Neural crest cell (in vitro differentiated cells): Measurements from ENCODE around the gene SAE1. TPM values are rescaled to one million over a fixed set of nuclear protein-coding genes. Genes with fewer than 3 reads are reported as not detected.

Source experiments
- DNase-seq: peaks from one replicate; pipeline ENCODE4 v3.0.0; 2021; ENCODE audit warnings: low read depth, mixed read lengths, low spot score
- H3K27ac Mint-ChIP-seq: one replicate; pipeline ENCODE4 v1.8.0; 2021; ENCODE audit warnings: mild to moderate bottlenecking, mixed read lengths; ENCODE audit not compliant: unreplicated experiment
- H3K27me3 Mint-ChIP-seq: 2 replicates; pipeline ENCODE4 v1.8.0; 2021; ENCODE audit warnings: low read depth, mild to moderate bottlenecking, mixed read lengths
- H3K36me3 Mint-ChIP-seq: 2 replicates; pipeline ENCODE4 v1.8.0; 2021; ENCODE audit warnings: low read depth, mild to moderate bottlenecking, mixed read lengths
- H3K4me1 Mint-ChIP-seq: 2 replicates; pipeline ENCODE4 v1.8.0; 2021; ENCODE audit warnings: mixed read lengths
- H3K4me3 Mint-ChIP-seq: one replicate; pipeline ENCODE4 v1.8.0; 2021; ENCODE audit warnings: mild to moderate bottlenecking, mixed read lengths
- H3K9me3 Mint-ChIP-seq: 2 replicates; pipeline ENCODE4 v1.8.0; 2021; ENCODE audit warnings: mixed read lengths
- total RNA-seq: library from RNA; stranded (reverse); gene quantifications from 2 replicates; pipeline ENCODE4 v1.2.1, GENCODE V29; 2021
- TF ChIP-seq, protein P1 (sequence below): fragments of 200-600 bp; sonication (generic); conservative IDR thresholded peaks from 2 replicates; pipeline ENCODE4 v1.5.0; 2021; ENCODE audit warnings: antibody characterized with exemption, mild to moderate bottlenecking

Gene SAE1
- total RNA-seq, 1 donor from 2014 or later: 280 TPM

DNA sequence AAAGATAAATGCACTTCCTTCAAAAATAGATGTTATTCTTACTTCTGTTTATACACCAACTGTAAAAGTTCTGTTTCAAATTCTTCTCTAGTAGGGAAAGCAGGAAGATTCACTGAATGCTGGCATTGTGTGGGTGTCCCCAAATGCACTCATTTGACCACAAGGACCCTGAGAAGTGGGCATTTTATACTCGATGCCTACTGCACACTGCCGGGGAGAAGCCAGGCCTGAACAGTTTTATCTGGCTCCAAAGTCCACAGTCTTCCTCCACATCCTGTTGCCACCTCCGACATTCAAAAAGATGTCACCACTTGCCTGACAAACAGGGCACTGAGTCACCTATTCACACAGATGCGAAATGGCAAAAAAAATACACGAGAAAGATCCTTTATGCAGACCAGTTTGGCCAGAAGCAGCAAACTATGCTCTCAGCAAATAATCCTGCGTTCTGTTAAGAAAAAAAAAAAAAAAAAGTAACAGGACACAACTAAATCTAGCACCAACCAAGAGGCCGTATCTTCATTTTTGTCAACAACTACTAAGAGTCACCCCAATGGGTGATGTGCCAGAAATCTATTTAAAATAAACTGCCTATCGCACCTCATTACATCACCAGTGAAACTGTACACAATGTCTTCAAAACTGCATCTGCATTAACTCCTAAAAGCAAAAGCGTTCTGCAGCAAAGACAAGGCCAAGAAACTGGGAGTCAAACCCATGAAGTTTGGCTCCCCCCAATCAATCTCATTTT, 23.3 kb upstream of the SAE1 start:
- peaks cover 60% of the 10 kb centered on the region for H3K4me1 Mint-ChIP-seq
- H3K4me3 Mint-ChIP-seq: peak overlapping the region; percentile 93
- DNase-seq: no peak
- H3K27me3 Mint-ChIP-seq: peaks cover 5% of the 10 kb centered on the region
- TF ChIP-seq, protein P1, sequence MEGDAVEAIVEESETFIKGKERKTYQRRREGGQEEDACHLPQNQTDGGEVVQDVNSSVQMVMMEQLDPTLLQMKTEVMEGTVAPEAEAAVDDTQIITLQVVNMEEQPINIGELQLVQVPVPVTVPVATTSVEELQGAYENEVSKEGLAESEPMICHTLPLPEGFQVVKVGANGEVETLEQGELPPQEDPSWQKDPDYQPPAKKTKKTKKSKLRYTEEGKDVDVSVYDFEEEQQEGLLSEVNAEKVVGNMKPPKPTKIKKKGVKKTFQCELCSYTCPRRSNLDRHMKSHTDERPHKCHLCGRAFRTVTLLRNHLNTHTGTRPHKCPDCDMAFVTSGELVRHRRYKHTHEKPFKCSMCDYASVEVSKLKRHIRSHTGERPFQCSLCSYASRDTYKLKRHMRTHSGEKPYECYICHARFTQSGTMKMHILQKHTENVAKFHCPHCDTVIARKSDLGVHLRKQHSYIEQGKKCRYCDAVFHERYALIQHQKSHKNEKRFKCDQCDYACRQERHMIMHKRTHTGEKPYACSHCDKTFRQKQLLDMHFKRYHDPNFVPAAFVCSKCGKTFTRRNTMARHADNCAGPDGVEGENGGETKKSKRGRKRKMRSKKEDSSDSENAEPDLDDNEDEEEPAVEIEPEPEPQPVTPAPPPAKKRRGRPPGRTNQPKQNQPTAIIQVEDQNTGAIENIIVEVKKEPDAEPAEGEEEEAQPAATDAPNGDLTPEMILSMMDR: no peak
- H3K36me3 Mint-ChIP-seq: peaks cover 10% of the 10 kb centered on the region
- peak overlapping the region; percentile 53 for H3K27ac Mint-ChIP-seq
- no peaks in the 10 kb centered on the region for H3K9me3 Mint-ChIP-seq

GRCh38 chr19:47107953-47108746, 22.5 kb upstream of the SAE1 start:
- Mint-ChIP-seq H3K4me1 (peaks cover 55% of the 10 kb centered on the region), H3K9me3 (no peaks in the 10 kb centered on the region), H3K4me3 (peak overlapping the region; percentile 93), H3K27ac (peak overlapping the region; percentile 5), H3K36me3 (peaks cover 10% of the 10 kb centered on the region), H3K27me3 (peaks cover 5% of the 10 kb centered on the region)
- no peak for DNase-seq
- TF ChIP-seq, protein P1: no peak

DNA sequence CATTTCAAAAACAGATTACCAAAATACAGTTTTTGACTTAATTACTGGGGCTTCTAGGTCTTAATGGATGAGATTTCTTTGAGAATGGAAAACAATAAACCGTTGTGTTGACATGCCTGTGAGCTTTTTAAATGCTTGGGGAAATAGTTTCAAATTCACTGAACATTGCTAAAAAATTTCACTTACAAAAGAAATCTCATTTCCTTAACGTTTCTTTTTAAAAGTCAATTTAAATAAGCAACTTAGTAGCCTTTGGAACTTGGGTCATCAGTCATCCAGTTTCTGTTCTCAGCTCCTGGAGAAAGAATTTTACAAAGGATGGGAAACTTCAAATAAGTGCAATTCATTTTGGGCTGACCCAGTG, 21.5 kb upstream of the SAE1 start:
- H3K4me1 Mint-ChIP-seq: peaks cover 65% of the 10 kb centered on the region
- no peaks in the 10 kb centered on the region for H3K9me3 Mint-ChIP-seq
- peak overlapping the region; percentile 93 for H3K4me3 Mint-ChIP-seq
- peak overlapping the region; percentile 96 for H3K27ac Mint-ChIP-seq
- peaks cover 5% of the 10 kb centered on the region for H3K27me3 Mint-ChIP-seq
- TF ChIP-seq, protein P1: no peak
- peaks cover 10% of the 10 kb centered on the region for H3K36me3 Mint-ChIP-seq
- DNase-seq: no peak

DNA sequence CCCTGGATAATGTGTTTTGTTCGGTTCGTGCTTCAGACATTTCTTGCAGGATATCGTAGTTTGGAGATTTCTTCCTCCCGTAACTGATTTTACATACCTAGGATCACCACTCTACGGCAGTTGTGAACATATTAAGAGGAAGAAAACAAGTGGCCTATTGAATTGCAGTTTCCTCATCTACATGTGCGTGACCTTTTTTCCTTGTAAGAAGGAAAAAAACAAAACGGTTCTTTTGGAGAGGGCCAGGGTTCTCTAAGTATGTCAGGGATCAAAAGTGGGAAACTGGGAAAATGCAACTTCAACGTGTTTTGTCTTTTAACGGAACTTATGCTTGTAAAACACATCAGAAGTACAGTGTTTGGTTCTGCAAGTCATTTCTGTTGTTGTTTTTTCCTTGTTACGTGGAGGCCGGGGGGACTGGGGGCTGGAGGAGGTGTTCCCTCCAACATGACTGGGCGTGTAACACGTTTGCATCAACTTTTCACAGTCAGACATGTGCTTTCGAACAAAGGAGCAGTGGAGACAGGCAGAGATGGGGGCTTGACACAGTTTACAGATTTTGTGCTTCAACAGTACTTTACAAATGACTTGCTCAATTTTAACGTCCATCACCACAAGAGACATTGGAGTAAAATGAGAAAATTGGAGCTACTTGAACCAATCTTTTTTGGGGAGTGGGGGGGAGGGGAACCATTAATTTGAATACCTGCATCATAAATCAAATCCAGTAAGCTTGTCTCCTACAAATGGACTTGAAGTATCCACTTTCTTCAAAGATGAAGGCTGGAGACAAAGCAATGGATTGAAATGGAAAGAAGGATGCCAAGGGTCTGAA, 20.9 kb upstream of the SAE1 start:
- peak overlapping the region; percentile 96 for H3K27ac Mint-ChIP-seq
- H3K9me3 Mint-ChIP-seq: no peaks in the 10 kb centered on the region
- TF ChIP-seq, protein P1: no peak
- H3K4me3 Mint-ChIP-seq: peak overlapping the region; percentile 93
- peaks cover 5% of the 10 kb centered on the region for H3K27me3 Mint-ChIP-seq
- peaks cover 10% of the 10 kb centered on the region for H3K36me3 Mint-ChIP-seq
- peaks cover 66% of the 10 kb centered on the region for H3K4me1 Mint-ChIP-seq
- DNase-seq: peak; percentile 31

DNA sequence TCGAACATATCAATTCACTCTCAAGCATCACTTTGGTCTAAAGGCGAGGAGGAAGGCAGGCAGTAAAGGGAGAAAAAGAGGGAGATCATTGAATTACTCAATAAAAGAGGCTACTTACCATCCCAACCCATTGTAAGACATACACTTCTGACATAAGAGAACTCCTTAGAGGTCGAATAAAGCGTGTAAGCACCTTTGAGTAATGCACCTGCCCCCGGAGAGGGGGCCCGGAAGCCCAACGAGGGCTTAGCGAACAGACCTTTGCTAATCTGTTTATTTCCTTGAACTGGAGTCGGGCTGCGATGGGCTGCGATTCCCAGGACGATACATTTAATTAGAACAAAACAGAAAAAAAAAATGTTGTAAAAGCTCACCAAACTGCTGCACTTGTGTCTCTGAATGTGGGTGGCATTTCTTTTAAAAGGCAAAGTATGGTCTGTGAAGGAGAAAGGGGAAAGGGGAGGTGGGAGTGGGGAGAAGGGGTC, 20.1 kb upstream of the SAE1 start:
- Mint-ChIP-seq H3K4me1 (peaks cover 64% of the 10 kb centered on the region), H3K27ac (peak overlapping the region; percentile 96), H3K27me3 (peaks cover 5% of the 10 kb centered on the region), H3K9me3 (no peaks in the 10 kb centered on the region), H3K4me3 (peak overlapping the region; percentile 93), H3K36me3 (peaks cover 10% of the 10 kb centered on the region)
- TF ChIP-seq, protein P1: no peak
- no peak for DNase-seq
